Stimulated activated CD4-positive, alpha-beta T cell treated with anti-CD3 and anti-CD28 coated beads, Interleukin-2, amount 100 ng/mL, for 4 hours (primary cell): ENCODE results near the gene ITPRID1.
"Not testable (repeated sequence)": the region's sequence is repeated elsewhere in the genome, so short reads cannot be mapped to it uniquely, and the experiment has no call there.

ENCODE experiments used
- DNase-seq: peaks from one replicate; pipeline ENCODE4 v3.0.0-alpha.2; 2020; ENCODE audit warnings: low read depth

ITPRID1 gene

DNA sequence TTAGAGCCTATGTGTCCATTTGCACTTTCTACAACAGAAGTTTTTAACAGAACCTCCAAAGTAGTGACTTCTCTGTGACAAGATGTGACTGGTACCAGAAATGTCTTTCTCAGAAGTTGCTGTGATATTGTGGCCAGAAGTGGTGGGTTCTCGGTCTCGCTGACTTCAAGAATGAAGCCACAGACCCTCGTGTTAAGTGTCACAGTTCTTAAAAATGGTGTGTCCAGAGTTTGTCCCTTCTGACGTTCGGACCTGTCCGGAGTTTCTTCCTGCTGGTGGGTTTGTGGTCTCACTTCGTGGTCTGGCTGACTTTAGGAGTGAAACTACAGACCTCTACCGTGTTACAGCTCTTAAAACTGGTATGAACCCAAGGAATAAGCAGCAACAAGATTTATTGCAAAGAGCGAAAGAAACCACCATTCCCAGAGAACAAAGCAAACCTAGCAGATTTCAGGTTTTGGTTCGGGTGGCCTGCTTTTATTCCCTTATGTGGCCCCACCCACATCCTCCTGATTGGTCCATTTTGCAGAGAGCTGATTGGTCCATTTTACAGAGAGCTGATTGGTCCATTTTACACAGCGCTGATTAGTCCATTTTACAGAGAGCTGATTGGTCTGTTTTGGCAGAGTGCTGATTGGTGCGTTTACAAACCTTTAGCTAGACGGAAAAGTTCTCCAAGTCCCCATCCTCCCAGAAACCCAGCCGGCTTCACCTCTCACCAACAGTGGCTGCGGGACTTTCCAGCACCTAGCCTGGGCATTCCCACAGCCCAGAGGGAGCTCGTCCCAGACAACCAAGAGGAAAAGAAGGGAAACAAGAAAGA is 3.0 kb downstream of the ITPRID1 start:
- no peak for DNase-seq

DNA sequence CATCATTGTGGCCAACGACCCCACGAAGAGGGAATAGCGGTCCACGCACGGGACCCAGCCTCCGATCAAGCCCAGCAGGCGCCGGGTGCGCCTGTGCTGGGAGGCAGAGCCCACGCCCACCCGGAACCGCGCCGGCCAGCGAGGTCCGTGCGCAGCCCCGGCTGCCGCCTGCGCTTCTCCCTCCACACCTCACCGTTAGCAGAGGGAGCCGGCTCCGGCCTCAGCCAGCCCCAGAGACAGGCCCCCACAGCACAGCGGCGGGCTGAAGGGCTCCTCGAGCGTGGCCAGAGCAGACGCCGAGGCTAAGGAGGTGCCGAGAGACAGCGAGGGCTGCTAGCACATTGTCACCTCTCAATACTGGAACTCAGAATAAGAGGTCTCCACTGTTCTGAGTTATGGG is 3.6 kb downstream of the ITPRID1 start:
- no peak for DNase-seq

DNA sequence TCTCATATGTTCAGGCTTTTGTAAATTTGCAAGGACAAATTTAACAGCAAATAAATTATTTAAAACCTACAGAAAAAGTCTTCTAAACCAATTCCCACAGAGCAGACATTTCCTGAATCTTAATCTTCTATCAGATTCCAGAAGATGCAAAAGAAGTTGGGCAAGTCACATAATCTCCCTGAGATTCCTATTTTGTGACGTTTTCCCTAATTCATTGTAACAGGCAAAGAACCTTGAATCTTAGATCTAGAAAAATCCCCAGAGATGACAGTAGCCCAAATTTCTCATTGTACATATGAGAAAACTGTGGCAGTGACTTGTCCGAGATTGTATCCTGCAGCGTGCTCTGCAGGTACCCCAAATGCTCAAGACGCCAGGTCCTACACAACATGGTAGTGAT is 4.9 kb downstream of the ITPRID1 start:
- no peak for DNase-seq

DNA sequence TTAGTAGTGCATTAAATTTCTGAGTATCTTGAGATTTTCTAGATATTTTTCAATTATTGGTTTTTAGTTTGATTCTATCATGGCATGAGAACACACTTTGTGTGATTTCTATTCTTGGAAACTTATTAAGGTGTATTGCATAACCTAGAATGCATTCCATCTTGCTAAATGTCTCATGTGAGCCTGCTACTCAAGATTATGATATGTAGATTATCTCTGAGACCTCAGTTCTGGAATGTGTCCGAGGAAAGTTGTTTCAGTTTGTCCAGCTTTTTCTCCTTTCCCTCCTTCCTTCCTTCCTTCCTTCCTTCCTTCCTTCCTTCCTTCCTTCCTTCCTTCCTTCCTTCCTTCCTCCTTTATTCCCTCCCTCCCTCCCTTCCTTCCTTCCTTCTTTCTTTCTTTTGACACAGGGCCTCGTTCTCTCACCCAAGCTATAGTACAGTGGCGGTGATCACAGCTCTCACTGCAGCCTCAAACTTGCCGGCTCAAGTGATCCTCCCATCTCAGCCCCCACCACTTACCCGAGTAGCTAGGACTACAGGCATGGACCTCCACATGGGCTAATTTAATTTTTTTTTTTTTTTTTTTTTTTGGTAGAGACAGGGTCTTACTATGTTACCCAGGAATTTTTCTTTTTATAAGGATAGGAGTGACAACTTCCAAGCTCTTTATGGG is 7.6 kb downstream of the ITPRID1 start:
- DNase-seq = no peak

DNA sequence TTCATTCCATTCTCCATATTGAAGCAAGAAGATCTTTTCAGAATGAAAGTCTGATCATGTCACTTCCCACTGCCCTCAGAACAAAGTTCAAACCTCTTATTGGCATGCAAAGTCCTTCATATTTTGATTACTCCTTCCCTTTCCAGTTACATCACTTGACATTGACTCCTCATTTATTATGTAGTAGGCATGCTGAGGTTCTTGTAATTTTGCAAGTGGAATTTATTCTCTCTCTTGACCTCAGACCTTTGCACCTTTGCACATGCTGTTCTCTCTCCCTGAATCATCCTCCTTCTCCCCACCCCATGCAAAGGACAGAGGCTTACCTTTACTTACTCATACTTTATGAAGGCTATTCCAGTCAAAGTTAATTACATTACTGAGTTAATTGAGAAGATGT is 13.0 kb downstream of the ITPRID1 start:
- no peak for DNase-seq

DNA sequence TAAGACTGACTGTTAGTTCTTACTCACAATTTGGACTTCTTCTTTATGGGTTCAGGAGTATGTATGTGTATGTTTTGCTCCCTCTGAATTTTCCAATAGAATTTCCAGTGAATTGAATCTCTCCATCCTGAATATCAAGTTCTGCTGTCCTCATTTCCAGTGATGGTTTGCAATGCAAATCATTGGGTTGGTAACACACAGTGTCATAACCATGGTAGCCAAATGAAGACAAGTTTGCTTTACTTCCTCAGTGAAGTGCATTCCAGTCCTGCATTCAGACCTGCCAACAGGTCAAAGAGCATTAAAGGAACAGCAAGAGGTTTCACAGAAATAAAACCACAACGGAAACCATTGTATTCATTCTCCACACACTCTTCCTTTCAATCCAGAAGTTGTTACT is 15.2 kb downstream of the ITPRID1 start:
- no peak for DNase-seq

DNA sequence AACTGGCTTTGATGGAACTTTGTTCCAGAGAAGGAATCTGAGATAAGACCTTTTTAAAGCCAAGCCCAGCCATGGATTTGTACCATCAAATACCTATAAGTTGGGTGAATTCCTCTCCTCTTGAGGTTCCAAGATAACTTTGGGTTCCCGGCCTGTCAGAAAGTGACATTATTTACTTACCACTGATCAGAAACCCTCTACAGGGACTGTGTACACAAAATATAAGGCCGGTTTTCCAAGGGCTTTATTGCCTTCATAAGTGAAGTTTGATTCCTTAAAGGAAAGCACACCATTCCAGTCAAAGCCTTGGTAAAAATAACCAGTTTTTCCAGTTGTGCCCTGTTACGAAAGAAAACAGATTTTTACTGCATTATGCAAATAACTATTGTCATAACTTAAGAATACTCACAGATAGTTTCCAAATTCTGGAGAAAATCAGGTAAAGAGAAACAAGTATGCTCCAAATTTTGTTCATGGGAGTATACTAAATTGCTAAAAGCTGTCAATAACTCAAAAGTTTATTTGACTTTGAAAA is 26.8 kb downstream of the ITPRID1 start:
- DNase-seq = not testable (repeated sequence)

DNA sequence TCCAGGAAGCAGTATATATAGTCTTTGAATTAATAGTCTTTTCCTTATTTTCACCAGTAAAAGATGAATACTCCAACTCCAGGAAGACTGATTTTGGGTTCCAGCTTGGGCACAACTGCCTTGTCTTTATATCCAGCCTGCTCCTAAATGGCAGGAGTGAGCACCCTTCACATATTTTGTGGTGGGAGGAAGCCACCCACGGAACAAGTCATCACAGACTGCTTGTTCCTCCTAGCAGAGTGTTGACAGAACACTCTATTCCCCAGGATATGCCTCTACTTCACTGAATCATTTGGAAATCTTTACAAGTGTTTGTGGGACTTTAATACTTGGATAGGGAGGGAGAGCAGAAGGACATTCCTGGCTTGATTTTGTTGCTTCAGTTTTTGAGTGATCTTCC is 31.7 kb downstream of the ITPRID1 start:
- DNase-seq = no peak

DNA sequence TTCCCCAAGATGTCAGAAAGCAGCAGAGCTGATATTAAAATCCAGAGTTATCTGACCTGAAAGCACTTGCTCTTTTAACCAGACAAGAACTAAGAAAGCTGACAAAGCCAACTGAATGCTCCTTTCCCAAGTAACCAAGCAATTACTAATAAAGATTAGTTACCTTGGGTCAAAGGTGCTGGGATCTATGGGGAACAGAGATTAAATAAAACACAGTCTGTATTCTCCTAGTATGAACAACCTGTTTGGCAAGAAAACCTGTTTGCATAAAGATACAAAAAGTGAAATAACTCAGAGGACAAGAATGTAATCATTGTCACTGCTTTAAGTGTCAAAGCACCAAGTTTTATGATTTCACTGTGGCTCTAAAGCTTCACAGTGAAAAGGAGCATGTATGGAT is 35.7 kb downstream of the ITPRID1 start:
- no peak for DNase-seq

DNA sequence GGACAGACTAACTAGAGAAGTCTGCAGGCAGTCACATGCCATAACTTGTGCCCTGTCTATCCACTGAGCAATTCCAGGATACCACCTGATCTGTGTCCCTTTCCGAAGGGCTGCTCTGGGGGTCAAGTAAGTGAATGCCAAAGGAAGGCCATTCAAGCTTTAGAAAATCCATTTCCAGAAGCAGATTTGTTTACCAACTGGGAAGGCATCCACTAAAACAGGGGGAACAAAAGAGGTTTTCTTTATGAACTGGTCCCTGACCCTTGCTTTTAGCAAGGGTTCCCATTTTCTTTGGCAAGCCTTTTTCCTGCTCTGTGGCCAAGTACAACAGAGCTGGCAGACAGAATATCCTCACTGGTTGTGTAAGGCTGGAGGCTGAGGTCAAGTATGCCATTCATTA is 36.5 kb downstream of the ITPRID1 start:
- DNase-seq = no peak

DNA sequence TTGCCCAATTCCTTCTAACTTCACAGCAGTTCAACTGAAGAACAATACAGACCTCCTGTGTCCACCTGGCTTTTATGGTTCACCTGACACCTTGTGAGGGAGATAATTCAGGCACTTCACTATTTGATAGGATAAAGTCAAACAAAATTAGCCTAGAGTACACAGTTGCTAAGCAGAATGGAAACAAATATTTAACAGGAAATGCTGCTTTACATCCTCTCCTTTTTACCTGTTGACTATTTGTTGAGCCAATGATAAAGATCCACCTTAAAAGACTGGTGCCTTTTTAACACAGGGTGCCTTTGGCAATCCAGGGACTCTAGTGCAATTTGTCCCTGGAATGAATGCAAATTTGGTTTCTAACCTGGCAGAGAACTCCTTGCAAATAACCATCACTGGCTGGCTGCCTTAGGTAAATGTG is 39.8 kb downstream of the ITPRID1 start:
- no peak for DNase-seq

DNA sequence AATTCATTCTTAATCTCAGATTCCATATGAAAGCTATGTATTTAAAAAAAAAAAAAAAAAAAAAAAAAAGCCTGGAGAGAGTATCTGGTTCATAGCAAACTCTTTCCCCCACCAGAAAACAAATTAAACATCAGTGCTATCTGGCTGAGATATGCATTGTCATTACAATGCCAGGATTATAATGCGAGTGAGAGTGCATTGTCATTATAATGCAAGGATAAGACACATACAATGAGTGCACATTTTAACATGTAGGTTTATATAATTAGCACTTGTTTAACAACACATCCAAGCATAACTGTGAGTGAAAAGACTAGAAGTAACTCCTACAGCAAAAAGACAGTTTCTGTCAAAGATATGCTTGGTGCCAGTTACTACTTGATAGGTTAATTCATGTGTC is 48.1 kb downstream of the ITPRID1 start:
- DNase-seq = no peak

DNA sequence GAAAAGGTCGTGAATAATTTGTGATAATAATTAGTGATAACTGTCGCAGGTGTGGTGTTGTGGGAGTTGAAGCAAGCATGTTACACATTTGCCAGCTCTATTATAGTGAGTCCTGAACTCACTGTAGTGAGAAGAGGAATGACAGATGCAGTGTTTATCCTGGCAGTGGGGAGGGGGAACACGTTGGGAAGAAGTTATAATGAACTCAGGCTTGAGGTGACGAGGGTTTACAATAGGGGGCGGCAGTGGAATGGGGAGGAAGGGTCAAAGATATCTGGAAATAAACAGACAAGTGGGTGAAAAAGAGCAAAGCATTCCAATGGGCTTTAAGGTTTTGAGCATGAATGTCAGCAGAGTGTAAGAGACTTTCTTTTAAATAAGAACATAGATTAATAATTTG is 49.6 kb downstream of the ITPRID1 start:
- DNase-seq = no peak

DNA sequence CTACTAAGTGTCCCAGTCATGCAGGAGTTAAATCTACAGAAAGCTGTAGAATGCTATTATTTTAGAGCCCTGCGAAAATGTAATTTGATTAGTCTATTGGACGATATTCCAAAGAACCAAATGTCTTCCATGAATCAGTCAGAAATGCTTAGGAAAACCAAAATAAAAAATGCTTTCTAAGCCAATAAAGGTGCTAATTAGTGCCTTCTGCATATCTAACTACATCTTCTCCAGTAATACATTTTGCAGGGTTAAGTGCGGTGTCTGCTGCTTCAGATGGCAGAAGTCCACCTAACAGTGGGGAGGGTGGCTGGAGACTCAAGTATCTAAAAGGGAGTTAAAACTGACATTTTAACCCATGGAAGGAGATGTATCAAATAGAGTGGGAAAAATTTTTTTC is 50.1 kb downstream of the ITPRID1 start:
- no peak for DNase-seq

DNA sequence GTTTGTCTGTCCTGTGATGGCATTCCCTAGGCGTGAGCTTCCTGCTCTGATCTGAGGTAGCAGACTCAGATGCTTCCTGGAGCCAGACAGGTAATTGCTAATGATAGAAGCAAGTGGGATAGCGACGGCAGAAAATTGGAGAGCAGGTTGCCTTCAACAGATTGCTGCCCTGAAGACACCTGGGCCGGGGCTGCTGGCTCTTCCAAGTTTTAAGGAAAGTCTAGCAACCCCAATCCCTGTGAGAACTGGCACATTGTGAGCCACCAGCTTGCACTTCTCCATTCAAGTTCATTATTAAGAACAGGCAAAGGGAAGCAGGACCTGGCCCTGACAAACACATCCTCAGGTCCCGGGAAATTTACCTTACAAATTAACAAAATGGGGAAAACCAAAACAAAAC is 50.8 kb downstream of the ITPRID1 start:
- DNase-seq = no peak

DNA sequence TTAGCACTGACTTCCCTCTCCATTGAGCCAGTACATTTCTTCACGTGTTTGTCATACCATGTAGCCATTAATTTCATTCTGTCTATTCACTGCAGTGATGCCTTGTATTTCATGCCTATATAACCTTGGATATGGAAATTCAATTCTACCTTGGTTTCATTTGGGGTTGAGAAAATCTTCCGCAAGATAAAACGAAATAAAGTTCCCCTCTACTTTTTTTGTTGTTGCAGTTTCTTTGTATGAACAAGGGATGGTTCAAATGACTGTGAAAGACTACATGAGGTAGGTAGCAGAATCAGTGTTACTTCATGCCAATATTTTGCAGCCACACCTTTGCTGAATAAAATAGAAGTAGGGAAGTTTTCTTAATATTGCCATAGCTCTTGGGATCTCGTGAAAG is 55.6 kb downstream of the ITPRID1 start:
- no peak for DNase-seq

DNA sequence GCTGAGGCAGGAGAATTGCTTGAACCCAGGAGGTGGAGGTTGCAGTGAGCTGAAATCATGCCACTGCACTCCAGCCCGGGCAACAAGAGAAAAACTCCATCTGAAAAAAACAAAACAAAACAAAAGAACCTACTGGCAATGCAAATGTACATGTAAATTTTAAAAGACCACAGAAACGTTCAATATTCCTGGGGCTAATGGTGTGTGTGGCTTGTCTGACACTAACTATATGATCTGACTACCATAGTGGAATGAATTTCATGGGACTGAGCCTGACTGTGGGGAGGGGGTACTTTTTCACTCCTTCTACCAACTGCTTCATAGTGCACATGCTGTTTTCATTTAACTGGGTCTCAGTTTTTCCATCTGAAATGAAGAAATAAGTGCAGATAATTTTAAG is 69.6 kb downstream of the ITPRID1 start:
- DNase-seq = no peak

DNA sequence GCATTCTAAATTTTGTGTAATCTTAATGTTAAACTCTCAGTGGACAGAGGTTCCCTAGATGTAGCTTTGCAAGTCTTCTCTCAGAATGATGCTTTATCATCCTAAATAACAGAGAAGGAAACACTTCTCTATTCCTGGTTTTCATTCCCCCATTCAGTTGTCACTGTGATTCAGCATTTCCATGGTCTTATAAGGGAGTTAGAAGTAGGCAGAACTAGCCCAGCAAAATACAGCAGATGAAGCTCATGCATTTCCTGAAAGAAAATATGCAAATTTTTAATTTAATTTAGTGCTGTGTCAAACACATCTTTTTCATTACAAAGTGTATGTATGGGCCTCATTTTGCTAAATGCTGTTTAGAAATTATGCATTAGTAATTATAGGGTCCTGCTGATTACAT is 70.1 kb downstream of the ITPRID1 start:
- no peak for DNase-seq

DNA sequence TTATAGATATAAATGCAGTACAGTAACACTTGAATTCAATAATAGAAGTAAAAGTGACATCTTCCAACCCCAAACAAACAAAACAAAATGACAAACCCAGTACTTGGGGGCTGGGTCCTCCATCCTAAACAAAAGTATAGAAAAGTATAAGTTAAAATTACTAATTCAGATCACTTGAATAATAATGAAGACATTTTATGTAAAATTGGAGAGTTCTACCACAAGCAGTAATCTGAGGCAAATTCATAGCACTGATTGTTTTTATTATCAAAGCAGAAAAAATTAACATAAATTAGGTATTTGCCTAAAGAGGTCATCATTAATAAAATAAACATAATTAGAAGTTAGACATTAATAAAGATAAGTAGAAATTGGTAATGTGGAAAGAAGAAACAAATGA is 81.5 kb downstream of the ITPRID1 start:
- no peak for DNase-seq

DNA sequence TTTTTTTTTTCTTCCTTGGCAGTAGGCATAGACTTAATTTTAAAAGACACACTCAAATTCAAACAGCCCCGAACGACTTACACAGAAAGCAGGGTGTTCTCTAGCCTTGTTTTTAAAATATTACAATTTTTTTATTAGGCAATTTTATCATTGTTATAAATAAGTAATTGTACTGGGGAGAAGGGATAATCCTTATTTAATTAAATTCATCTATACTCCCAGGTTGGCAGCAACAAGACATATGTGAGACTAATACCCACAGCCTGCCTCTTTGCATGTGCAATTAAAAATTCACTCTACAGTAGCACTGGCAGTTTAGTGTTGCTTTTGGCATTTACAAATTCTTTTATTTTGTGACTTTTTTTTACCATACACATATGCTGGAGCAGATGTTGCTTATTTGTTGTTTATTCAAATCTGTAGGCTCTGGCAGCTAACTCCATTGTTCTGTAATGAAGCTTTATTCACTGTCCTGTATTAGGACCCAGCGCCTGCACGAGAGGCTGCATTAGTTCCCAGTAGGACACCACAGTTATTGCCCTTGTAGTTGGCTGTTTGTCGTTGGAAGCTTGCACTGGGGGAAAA is 88.2 kb downstream of the ITPRID1 start:
- DNase-seq = no peak

DNA sequence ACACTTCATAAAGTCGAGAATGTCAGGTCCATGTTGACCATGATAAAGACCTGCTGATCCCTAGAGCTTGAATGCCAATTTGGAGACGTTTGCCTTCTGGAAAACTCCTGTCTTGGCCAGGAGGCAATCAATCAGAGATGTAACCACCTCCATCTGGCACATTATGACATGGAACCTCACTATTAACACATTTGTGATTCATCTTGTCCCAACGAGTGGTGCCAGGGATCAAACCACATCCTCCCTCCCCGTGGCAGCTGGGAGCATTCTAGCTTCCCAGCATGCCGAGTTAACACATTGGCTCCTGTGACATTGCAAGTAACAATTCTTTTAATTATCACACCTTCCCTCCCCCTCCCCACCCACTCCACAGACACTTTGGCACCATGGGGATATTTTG is 89.2 kb downstream of the ITPRID1 start:
- no peak for DNase-seq

DNA sequence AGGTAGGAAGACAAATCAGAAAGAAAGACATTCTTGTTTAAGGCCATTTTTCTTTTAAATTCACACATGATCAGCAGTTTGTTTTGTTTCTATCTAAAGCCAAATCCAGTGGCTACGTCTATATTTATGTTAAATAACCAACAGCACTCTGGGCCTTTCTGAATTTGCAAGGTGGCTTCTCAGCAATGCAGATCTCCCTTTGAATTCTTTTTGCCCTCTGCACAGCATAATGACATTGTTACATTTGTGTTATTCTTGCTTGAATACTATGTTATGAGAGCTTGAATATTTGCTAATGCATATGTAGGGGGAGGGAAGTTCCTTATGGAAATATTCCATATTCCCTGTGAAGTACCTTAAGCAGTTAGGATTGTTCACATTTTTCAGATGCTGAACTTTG is 99.7 kb downstream of the ITPRID1 start:
- no peak for DNase-seq

DNA sequence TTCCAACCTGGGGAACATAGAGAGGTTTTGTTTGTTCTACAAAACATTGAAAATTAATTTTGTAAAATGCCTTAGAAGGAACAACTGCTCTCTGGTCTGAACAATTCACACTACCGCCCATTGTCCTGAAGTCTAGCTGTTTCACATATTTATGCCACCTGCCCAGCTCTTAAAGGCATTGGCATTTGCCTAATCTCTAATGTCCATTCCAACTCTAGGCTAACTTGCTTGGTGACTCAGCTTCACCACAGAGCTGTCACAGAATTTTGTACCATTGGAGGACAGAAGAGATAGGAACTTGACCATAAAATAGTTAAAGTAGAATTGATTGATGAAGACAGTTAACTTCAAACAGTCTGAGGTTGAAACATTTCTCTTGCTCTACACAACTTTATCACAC is 119.6 kb downstream of the ITPRID1 start:
- no peak for DNase-seq
